A673 (cell line): Measurements from ENCODE around the gene ADAM8.

Experiments
- CTCF ChIP-seq: fragments of 300-800, 200-600 bp; sonication (generic); conservative IDR thresholded peaks from 2 replicates; pipeline ENCODE4 v1.5.1; 2017; ENCODE audit warnings: low read depth, mild to moderate bottlenecking, antibody characterized with exemption, low read length, moderate library complexity, mixed read lengths
- EZH2 ChIP-seq: fragments of 200-600 bp; sonication (generic); IDR thresholded peaks from 2 replicates; pipeline ENCODE4 v1.6.1; 2017; ENCODE audit warnings: borderline replicate concordance, low read depth, mild to moderate bottlenecking, mixed read lengths, antibody characterized with exemption, low read length; ENCODE audit not compliant: poor library complexity, severe bottlenecking

DNA sequence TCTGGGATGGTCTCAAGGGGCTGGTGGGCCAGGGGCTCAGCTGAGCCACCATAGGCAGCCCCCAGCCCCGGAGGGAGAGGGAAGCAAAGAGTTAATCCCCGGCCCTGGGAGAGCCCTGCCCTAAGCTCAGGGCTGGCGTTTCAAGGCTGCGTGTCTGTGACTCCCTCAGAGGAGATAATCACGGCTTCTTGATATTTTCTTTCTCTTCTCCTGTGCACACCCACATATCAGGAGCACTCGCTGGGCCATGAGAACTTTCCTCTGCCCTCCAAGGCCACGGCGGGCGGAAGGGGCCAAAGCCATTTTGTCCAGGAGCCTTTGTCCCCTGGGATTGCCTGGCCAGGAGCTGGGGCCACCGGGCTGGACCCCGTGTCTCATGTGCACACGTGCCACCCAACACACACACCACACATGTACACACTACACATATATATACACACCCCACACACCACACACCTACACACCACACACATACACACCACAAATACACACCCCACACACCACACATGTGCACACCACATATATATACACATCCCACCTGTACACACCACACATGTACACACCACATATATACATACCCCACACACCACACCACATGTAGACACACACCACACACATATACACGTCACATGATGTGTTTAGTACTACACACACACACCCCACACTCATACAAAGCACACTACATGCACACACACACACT, 22.1 kb downstream of the ADAM8 start:
- no peak for TF ChIP-seq CTCF
- TF ChIP-seq EZH2, result no peak
